T-helper 2 cell treated with Interferon-gamma antibody and Interleukin-4, amounts not matched to agents 100 ng/mL and 5 ng/mL, for 36 hours (primary cell): Measurements from ENCODE around the gene GPR15. TPM values are rescaled to one million over a fixed set of nuclear protein-coding genes. Genes with fewer than 3 reads are reported as not detected.

ENCODE experiments used
- intact Hi-C: fragments of 100-400 bp; cut with micrococcal nuclease; formaldehyde crosslinking; loops from one replicate; pipeline ENCODE4 v1.15.1; 2023
- total RNA-seq: library from RNA; stranded (reverse); gene quantifications from 2 replicates; pipeline ENCODE4 v1.2.3, GENCODE V29; 2022

Gene GPR15
- 42.2 and 46.8 TPM in 2 replicates for total RNA-seq

GRCh38 chr3:98531622-98532274, at the start of gene GPR15:
TSS of gene GPR15 (plus strand) at chr3:98531978. CDS start at chr3:98532034, 56 bp downstream.
- intact Hi-C loops, result no loop called here

DNA sequence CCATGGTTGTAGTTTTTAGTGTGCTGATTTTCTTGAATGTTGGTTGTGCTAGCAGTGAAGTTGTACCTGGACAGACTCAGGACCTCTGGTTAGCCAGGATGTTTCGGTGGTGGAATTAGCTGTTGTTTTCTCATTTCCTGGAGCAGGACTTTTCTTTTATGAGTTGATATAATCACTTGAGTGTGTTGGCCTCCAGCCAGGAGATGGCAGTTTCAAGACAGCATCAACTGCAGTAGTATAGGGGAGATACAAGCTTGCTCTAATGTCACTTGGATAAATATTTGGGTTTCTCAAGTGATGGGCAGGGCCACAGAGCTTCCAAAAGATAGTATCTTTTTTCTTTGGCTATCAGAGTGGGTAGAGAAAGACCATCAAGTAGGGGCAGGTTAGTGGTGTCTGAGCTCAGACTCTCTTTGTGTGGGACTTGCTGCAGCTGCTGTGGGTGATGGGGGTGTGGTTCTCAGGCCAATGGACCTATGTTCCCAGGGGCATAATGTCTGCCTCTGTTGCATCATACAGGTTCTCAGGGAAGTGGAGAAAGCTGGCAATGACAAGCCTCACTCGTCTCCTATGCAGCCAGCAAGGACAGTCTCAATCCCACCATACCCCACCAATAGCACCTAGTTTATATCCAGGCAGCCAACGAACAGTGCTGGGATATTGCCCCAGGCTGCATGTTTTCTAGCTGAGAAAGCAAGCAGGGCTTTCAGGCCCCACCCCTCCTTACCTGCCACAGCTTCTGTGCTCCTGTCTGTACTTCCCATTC, 48.9 kb upstream of the GPR15 start:
- intact Hi-C loops, result no loop called here

DNA sequence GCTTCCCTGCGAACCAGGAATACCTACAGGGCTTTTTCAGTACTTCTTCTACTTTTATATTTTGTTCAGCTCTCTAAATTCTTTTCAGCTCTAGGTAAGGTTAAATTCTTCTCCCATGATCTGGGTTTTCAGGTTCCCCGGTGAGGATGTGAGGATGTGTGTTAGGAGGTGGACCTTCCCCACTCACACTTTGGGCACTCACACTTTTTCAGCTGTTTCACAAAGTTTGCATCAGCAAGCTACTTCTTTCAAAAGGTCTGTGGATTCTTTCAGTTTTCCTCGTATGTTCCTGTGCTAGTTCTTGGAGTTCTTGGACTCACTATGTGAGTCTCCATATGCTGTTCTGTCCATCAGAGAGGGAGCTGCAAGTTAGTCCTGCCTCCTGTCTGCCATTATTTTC, 48.2 kb upstream of the GPR15 start:
- intact Hi-C loops, result no loop called here

DNA sequence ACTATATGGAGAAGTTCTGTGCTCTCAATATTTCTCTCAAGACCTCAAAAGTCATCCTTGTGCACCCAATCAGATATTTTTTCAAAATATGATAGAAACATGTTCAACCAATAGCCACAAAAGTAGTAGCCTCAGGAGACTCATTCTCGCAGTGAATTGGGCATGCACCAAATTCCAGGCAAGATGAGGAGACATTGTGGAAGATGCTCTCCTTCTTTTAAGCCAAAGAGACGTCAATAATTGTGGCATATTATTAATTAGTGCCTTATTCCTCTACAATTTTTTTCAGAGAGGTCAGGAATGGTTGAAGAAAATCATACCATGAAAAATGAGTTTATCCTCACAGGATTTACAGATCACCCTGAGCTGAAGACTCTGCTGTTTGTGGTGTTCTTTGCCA, 34.4 kb upstream of the GPR15 start, which contains the start of gene OR5K2:
TSS of gene OR5K2 (plus strand) at position 301 of the 400 bp plus-strand sequence. CDS start at position 301, 0 bp downstream.
- intact Hi-C loops, result no loop called here

DNA sequence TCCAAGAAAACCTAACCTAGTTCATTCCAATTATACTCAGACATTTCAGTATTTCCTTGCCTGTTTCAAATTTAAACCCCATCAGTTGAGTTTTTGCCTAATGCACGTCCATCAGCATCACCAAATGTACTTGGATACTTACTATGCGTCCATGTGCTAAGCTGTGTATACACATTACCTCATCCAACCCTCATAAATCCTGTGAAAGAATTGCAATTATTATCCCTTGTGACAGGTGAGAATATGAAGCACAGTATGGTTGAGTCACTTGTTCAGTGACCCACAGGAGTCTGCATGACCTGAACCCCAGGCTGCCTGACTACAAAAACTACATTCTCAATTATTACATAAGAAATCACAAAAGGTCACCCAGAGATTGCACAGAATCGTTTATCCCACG, 31.8 kb upstream of the GPR15 start:
- intact Hi-C loops, result no loop called here

DNA sequence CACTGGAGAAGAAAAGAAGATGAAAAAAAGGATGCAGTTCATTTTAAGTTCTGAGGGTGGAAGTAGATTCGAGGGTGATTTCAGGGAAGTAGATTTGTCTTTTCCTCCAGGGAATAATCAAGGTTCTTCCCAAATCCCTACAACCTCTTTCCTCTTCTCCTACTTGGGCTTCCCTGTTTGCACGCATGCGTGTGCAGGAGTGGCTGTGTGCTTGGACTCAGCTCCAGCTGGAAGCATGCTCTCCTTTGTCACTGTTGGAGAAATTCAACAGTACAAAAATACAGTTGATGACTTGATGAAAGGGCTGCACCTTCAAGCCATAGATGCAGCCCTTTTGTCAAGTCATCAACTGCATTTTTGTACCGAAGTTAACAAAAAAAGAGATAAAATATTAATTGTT, 30.5 kb upstream of the GPR15 start:
- intact Hi-C loops, result no loop called here

- intact Hi-C loops, result no loop called here
Measured at GRCh38 chr3:98501863-98502576, 29.8 kb upstream of the GPR15 start.

- intact Hi-C loops, result no loop called here
Measured at GRCh38 chr3:98504539-98504938, 27.2 kb upstream of the GPR15 start.

DNA sequence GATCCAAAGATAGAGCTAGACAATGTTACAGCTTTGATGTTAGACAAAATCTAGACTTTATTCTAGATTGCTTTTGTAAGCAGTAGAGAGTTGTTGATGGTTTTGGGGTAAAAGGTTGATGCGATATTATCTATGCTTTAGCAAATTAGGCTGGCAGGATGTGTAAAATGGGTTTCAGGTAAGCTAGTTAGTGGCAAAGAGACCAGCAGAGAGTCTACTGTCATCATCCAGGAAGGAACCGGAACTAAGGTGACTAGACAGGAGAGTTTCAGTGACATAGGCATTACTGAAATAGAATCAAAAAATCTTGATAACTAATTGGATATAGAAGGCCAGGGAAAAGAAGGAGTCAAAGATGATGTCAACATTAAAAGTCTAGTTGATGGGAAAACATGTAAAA, 23.2 kb upstream of the GPR15 start:
- intact Hi-C loops, result no loop called here

DNA sequence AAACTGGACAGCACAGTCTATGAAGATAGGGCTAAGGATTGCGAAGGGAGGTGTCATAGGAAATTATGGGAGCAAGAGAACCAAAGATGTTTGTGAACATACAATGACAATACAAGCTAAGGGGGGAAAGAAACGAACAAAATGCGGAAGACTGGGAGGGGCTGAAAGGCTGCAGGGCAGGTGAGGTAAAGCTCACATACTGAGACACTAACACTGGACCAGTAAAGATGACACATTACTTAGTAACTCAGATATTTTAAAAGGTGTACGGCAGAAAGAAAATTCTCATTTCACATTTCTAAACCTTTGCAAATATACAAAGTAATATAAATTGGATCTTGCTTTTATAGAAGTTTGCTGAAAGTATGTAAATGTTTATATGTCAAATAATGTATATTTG, 19.2 kb upstream of the GPR15 start:
- intact Hi-C loops, result no loop called here

- intact Hi-C loops, result no loop called here
Measured at GRCh38 chr3:98513091-98513511, 18.7 kb upstream of the GPR15 start.

- intact Hi-C loops, result no loop called here
Measured at GRCh38 chr3:98513736-98514135, 18.0 kb upstream of the GPR15 start.

DNA sequence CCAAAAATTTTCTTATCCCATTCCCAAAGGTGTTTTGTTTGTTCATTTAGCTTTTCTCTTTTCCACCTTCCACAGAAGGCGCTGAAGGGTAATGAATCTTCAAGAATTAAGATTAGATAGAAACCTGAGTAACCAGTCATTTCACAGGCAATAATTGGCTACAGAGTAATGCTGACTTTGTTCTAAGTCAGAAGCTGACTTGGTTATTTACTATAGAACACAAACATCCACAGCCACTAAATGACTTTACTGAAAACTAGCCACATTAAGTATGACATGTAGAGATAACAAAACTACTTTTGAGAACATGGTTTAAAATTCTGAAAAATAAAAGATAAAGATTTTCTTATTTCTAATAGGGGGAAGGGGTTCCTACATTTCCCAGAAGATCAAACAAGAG, 16.8 kb upstream of the GPR15 start:
- intact Hi-C loops, result loop anchor here (5.0 kb wide), 1 partner anchor 168 kb away; no protein-coding TSS in a partner anchor

GRCh38 chr3:98518816-98519215, 13.0 kb upstream of the GPR15 start:
- intact Hi-C loops, result loop anchor here (5.0 kb wide), 1 partner anchor 172 kb away; no protein-coding TSS in a partner anchor

GRCh38 chr3:98519351-98519750, 12.4 kb upstream of the GPR15 start:
- intact Hi-C loops, result loop anchor here (5.0 kb wide), 1 partner anchor 172 kb away; no protein-coding TSS in a partner anchor

DNA sequence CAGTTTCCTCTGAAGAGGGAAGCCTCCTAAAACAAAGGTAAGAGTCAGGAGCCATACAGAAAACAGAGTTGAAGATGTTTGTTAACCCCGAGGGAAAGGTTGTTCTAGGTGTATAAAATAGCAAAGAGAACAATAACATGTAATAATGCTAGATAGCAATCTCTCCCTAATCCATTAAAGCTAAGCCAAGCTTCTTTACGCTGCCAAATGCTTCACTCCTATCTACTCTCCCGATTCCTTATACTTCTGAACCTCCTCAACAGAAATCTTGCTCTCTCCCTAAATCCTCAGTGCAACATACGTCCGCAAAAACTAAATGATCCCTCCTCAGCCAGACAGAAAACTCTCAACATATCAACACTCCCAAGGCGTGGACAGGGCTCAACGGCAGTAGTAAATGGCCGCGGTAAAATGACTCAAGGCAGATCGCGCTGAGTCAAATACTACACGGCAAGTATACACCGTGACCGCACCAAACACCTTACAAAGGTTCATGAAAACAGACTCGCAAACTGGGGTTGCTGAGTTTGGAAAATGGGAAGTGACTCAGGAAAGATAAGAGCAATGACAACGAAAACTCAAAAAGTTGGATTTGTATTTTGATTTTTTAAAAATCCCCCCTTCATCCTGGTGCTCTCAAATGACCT, 9.8 kb upstream of the GPR15 start:
- intact Hi-C loops, result loop anchor here (1.0 to 2.0 kb wide), 8 partner anchors 15 to 1739 kb away; partner anchors contain the start of genes ARL6, CPOX, DCBLD2 and TBC1D23

GRCh38 chr3:98522544-98523281, 9.1 kb upstream of the GPR15 start, which contains the start of gene CLDND1:
TSS of gene CLDND1 (minus strand) at chr3:98522902. CDS start at chr3:98521424, 1,478 bp downstream.
- intact Hi-C loops, result loop anchor here (1.0 to 2.0 kb wide), 9 partner anchors 14 to 1738 kb away; partner anchors contain the start of genes ARL6, CPOX, DCBLD2 and TBC1D23

DNA sequence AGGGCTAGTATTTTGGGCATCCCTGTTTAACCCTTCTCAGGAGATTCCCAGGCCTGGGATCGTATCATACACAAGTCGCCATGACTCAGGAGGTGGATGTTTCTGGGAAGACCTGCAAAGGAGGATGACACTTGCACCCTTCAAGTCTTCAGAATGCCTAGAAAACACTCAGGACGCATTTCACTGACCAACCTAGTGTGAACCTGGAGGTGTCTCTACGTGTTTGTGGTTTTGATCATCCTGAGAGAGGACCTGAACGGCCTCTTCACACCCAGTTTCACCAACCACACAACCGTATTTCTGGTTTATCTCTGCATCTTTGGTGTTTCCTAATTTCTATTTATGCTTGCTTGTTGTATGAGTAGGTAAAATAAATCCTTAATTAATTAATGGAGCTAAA, 6.3 kb upstream of the GPR15 start:
- intact Hi-C loops, result no loop called here

- intact Hi-C loops, result no loop called here
Measured at GRCh38 chr3:98528474-98529346, 3.1 kb upstream of the GPR15 start.
